Activated naive CD4-positive, alpha-beta T cell treated with anti-CD3 and anti-CD28 coated beads, Interleukin-2, amount 50 U/mL, for 72 hours (primary cell): ENCODE data around the gene IRX4. TPM values are rescaled to one million over a fixed set of nuclear protein-coding genes. Genes with fewer than 3 reads are reported as not detected.
A peak's percentile ranks its signal among the peaks of the same experiment; 100 is the strongest.

Experiments used
- ATAC-seq, 2 donors: fragments of 150-1000 bp; cut with Tn5 transposase; 2 replicates each; pipeline ENCODE4 v1.10.0; 2021; ENCODE audit warnings: mild to moderate bottlenecking in 2 of 2, moderate library complexity in 2 of 2
- DNase-seq, 2 donors: peaks; one replicate each; pipeline ENCODE4 v3.0.0; 2021 to 2022; ENCODE audit warnings: low spot score in 2 of 2
- H3K27ac Mint-ChIP-seq, 2 donors: one replicate each; pipeline ENCODE4 v1.8.0; 2022; ENCODE audit warnings: mild to moderate bottlenecking in 2 of 2, mixed read lengths in 2 of 2
- H3K36me3 Mint-ChIP-seq, 2 donors: one replicate each; pipeline ENCODE4 v1.8.0; 2022; ENCODE audit warnings: mixed read lengths in 2 of 2
- H3K9me3 Mint-ChIP-seq, 2 donors: one replicate each; pipeline ENCODE4 v1.8.0; 2022; ENCODE audit warnings: mixed read lengths in 2 of 2
- total RNA-seq, 2 donors: library from RNA; stranded (reverse); gene quantifications; one replicate each; pipeline ENCODE4 v1.2.3, GENCODE V29; 2022

Gene IRX4
- total RNA-seq, 2 donors from 2014 or later = not detected

GRCh38 chr5:1885868-1886845 lies 3.4 kb upstream of the IRX4 start:
- H3K9me3 Mint-ChIP-seq = no peaks in the 10 kb centered on the region
- DNase-seq (no peak), ATAC-seq (no peak)
- H3K36me3 Mint-ChIP-seq = no peaks in the 10 kb centered on the region
- no peak overlapping the region for H3K27ac Mint-ChIP-seq

- Mint-ChIP-seq H3K9me3 (no peaks in the 10 kb centered on the region), H3K36me3 (peaks cover 0 to 1% of the 10 kb centered on the region in 2 donors), H3K27ac (no peak overlapping the region)
- DNase-seq (no peak), ATAC-seq (no peak)
Measured at GRCh38 chr5:1885404-1885755, 2.7 kb upstream of the IRX4 start.

GRCh38 chr5:1884678-1885403 lies 2.1 kb upstream of the IRX4 start:
- peaks cover 0 to 5% of the 10 kb centered on the region in 2 donors for H3K36me3 Mint-ChIP-seq
- DNase-seq (no peak), ATAC-seq (no peak)
- no peak overlapping the region for H3K27ac Mint-ChIP-seq
- no peaks in the 10 kb centered on the region for H3K9me3 Mint-ChIP-seq

GRCh38 chr5:1883925-1884677 lies 1.4 kb upstream of the IRX4 start:
- H3K36me3 Mint-ChIP-seq = peaks cover 5 to 10% of the 10 kb centered on the region in 2 donors
- DNase-seq (no peak), ATAC-seq (no peak)
- H3K9me3 Mint-ChIP-seq = no peaks in the 10 kb centered on the region
- no peak overlapping the region for H3K27ac Mint-ChIP-seq

- Mint-ChIP-seq H3K9me3 (no peaks in the 10 kb centered on the region), H3K27ac (no peak overlapping the region), H3K36me3 (peaks cover 5 to 10% of the 10 kb centered on the region in 2 donors)
- ATAC-seq (no peak), DNase-seq (no peak)
Measured at GRCh38 chr5:1883120-1883924, 597 bp upstream of the IRX4 start.

- peaks cover 5 to 10% of the 10 kb centered on the region in 2 donors for H3K36me3 Mint-ChIP-seq
- DNase-seq (no peak), ATAC-seq (no peak)
- H3K9me3 Mint-ChIP-seq = no peaks in the 10 kb centered on the region
- H3K27ac Mint-ChIP-seq = no peak overlapping the region
Measured at GRCh38 chr5:1881731-1882336, 891 bp downstream of the IRX4 start.

- no peaks in the 10 kb centered on the region for H3K9me3 Mint-ChIP-seq
- no peak for DNase-seq
- peaks cover 5 to 10% of the 10 kb centered on the region in 2 donors for H3K36me3 Mint-ChIP-seq
- H3K27ac Mint-ChIP-seq = no peak overlapping the region
- no peak for ATAC-seq
Measured at GRCh38 chr5:1881098-1881572, 1.6 kb downstream of the IRX4 start.

- DNase-seq (no peak), ATAC-seq (no peak)
- H3K9me3 Mint-ChIP-seq = no peaks in the 10 kb centered on the region
- H3K27ac Mint-ChIP-seq = no peak overlapping the region
- H3K36me3 Mint-ChIP-seq = peaks cover 5 to 10% of the 10 kb centered on the region in 2 donors
Measured at GRCh38 chr5:1880377-1881025, 2.2 kb downstream of the IRX4 start.

GRCh38 chr5:1879292-1880263 lies 3.1 kb downstream of the IRX4 start:
- peak overlapping the region in 1 of 2 donors; percentile 82 for H3K27ac Mint-ChIP-seq
- no peaks in the 10 kb centered on the region for H3K9me3 Mint-ChIP-seq
- ATAC-seq (no peak), DNase-seq (no peak)
- peaks cover 5 to 10% of the 10 kb centered on the region in 2 donors for H3K36me3 Mint-ChIP-seq

GRCh38 chr5:1878050-1878849 lies 4.5 kb downstream of the IRX4 start:
- H3K27ac Mint-ChIP-seq = no peak overlapping the region
- ATAC-seq (no peak), DNase-seq (no peak)
- H3K9me3 Mint-ChIP-seq = no peaks in the 10 kb centered on the region
- peaks cover 5 to 10% of the 10 kb centered on the region in 2 donors for H3K36me3 Mint-ChIP-seq

- no peak for DNase-seq
- H3K27ac Mint-ChIP-seq = peak overlapping the region in 1 of 2 donors; percentile 44
Measured at GRCh38 chr5:1877103-1878049, 5.3 kb downstream of the IRX4 start.

GRCh38 chr5:1876660-1877064 lies 6.1 kb downstream of the IRX4 start:
- Mint-ChIP-seq H3K36me3 (peaks cover 5 to 10% of the 10 kb centered on the region in 2 donors), H3K9me3 (no peaks in the 10 kb centered on the region), H3K27ac (no peak overlapping the region)
- DNase-seq = no peak
- no peak for ATAC-seq

More at GRCh38 chr5:1877103-1878049, 5.3 kb downstream of the IRX4 start:
- no peak for ATAC-seq
- H3K9me3 Mint-ChIP-seq = no peaks in the 10 kb centered on the region
- H3K36me3 Mint-ChIP-seq = peaks cover 5 to 10% of the 10 kb centered on the region in 2 donors
